Measurements from ENCODE around the gene TTC24. TPM values are rescaled to one million over a fixed set of nuclear protein-coding genes. Genes with fewer than 3 reads are reported as not detected.
A peak's percentile ranks its signal among the peaks of the same experiment; 100 is the strongest.

Gene TTC24
- polyA plus RNA-seq, 3 donors, result 0.14 to 0.31 TPM; not detected in 1

- Histone ChIP-seq H3K9me3 (replicated peaks in 1 of 2; ENCODE audit: control insufficient read depth in 1 of 2, insufficient read depth in 1 of 2, low read length in 2 of 2) (peaks cover 0 to 8% of the 10 kb centered on the region in 2 donors), H3K27me3 (ENCODE audit: control insufficient read depth in 2 of 2, insufficient read depth in 2 of 2, low read length in 2 of 2) (peaks cover 47 to 71% of the 10 kb centered on the region in 2 donors), H3K27ac (ENCODE audit: low read depth in 1 of 2, low read length in 2 of 2) (no peak overlapping the region), H3K9ac (ENCODE audit: insufficient read depth, low read length, poor library complexity, severe bottlenecking) (no peak overlapping the region), H3K79me2 (ENCODE audit: insufficient read depth, low read length) (no peaks in the 10 kb centered on the region), H3K4me3 (replicated peaks in 1 of 3; ENCODE audit: low read depth in 2 of 3, low read length in 3 of 3) (no peak overlapping the region), H3K4me2 (replicated peaks; ENCODE audit: extremely low read depth, low read length, poor library complexity, severe bottlenecking) (no peak overlapping the region), H4K20me1 (ENCODE audit: insufficient read depth, low read length) (no peaks in the 10 kb centered on the region), H3K4me1 (ENCODE audit: control insufficient read depth in 1 of 2, insufficient read depth in 2 of 2, low read length in 2 of 2) (peaks cover 6 to 11% of the 10 kb centered on the region in 2 donors), H2AFZ (ENCODE audit: insufficient read depth, low read depth, low read length, poor library complexity, severe bottlenecking) (no peak overlapping the region), H3K36me3 (replicated peaks in 1 of 2; ENCODE audit: control insufficient read depth in 1 of 2, insufficient read depth in 2 of 2, low read length in 2 of 2) (no peaks in the 10 kb centered on the region)
- Mint-ChIP-seq H3K36me3 (no peaks in the 10 kb centered on the region), H3K27me3 (ENCODE audit: low read depth in 3 of 3) (peaks cover 63 to 92% (median 69%) of the 10 kb centered on the region in 3 donors), H3K9me3 (peaks cover 0 to 11% (median 0%) of the 10 kb centered on the region in 7 donors), H3K27ac (no peak overlapping the region), H3K4me1 (peaks cover 4% of the 10 kb centered on the region), H3K4me3 (peak overlapping the region in 1 of 2 donors; percentile 26)
- TF ChIP-seq CTCF (IDR thresholded peaks at IDR 0.05), result peak; percentile 20
- WGBS (ENCODE audit: insufficient coverage), result 31% methylated on average over 3 of the region's 6 CpGs
- DNase-seq, result no peak
- intact Hi-C loops (cut with micrococcal nuclease), result no loop called here
These were observed 40.0 kb downstream of the TTC24 start for GRCh38 chr1:156619582-156619955.

GRCh38 chr1:156622581-156623297, 43.2 kb downstream of the TTC24 start:
- peaks cover 65 to 86% of the 10 kb centered on the region in 2 donors for H3K27me3 ChIP-seq (ENCODE audit: control insufficient read depth in 2 of 2, insufficient read depth in 2 of 2, low read length in 2 of 2)
- H3K79me2 ChIP-seq (ENCODE audit: insufficient read depth, low read length), result no peaks in the 10 kb centered on the region
- Mint-ChIP-seq H3K4me1 (peaks cover 10% of the 10 kb centered on the region), H3K4me3 (peak overlapping the region in 1 of 2 donors; percentile 81), H3K27ac (no peak overlapping the region), H3K27me3 (ENCODE audit: low read depth in 3 of 3) (peaks cover 69 to 91% (median 82%) of the 10 kb centered on the region in 3 donors), H3K36me3 (peaks cover 0 to 2% of the 10 kb centered on the region in 2 donors), H3K9me3 (peaks cover 0 to 12% (median 5%) of the 10 kb centered on the region in 7 donors)
- peaks cover 14 to 22% of the 10 kb centered on the region in 2 donors for H3K4me1 ChIP-seq (ENCODE audit: control insufficient read depth in 1 of 2, insufficient read depth in 2 of 2, low read length in 2 of 2)
- H3K4me2 ChIP-seq (replicated peaks; ENCODE audit: extremely low read depth, low read length, poor library complexity, severe bottlenecking), result no peak overlapping the region
- no peaks in the 10 kb centered on the region for H4K20me1 ChIP-seq (ENCODE audit: insufficient read depth, low read length)
- no peak overlapping the region for H3K27ac ChIP-seq (ENCODE audit: low read depth in 1 of 2, low read length in 2 of 2)
- H3K36me3 ChIP-seq (replicated peaks in 1 of 2; ENCODE audit: control insufficient read depth in 1 of 2, insufficient read depth in 2 of 2, low read length in 2 of 2), result no peaks in the 10 kb centered on the region
- peaks cover 0 to 8% of the 10 kb centered on the region in 2 donors for H3K9me3 ChIP-seq (replicated peaks in 1 of 2; ENCODE audit: control insufficient read depth in 1 of 2, insufficient read depth in 1 of 2, low read length in 2 of 2)
- no peak overlapping the region for H3K9ac ChIP-seq (ENCODE audit: insufficient read depth, low read length, poor library complexity, severe bottlenecking)
- WGBS (ENCODE audit: insufficient coverage), result 100% methylated on average over 3 of the region's 6 CpGs
- no peak for TF ChIP-seq CTCF (IDR thresholded peaks at IDR 0.05)
- no peak overlapping the region for H3K4me3 ChIP-seq (replicated peaks in 1 of 3; ENCODE audit: low read depth in 2 of 3, low read length in 3 of 3)
- no peak for DNase-seq
- H2AFZ ChIP-seq (ENCODE audit: insufficient read depth, low read depth, low read length, poor library complexity, severe bottlenecking), result no peak overlapping the region
- intact Hi-C loops (cut with micrococcal nuclease), result loop anchor here in 1 of 2 donors (10.0 kb wide), 1 partner anchor 52 kb away; the partner anchor contains the start of gene NES
